T-helper 9 cell (primary cell): ENCODE measurements around the gene LAG3.
"Not testable (repeated sequence)": the region's sequence is repeated elsewhere in the genome, so short reads cannot be mapped to it uniquely, and the experiment has no call there.

Experiments used
- DNase-seq: peaks from one replicate; pipeline ENCODE4 v3.0.0-alpha.2; 2020
- total RNA-seq, 2 donors: gene quantifications; one replicate each; lab custom pipeline; 2026; lab: John Stamatoyannopoulos, UW

The LAG3 gene
- total RNA-seq, result 1.2 to 3.3 reads per million in 2 donors

GRCh38 chr12:6772331-6772695 lies at the start of gene LAG3:
TSS of gene LAG3 (plus strand) at chr12:6772520. CDS start at chr12:6772853, 333 bp downstream.
- DNase-seq, result no peak

- DNase-seq, result no peak
Observed at GRCh38 chr12:6722863-6723262, 49.5 kb upstream of the LAG3 start.

GRCh38 chr12:6723607-6724408 lies 48.5 kb upstream of the LAG3 start, which contains the start of gene COPS7A:
TSS of gene COPS7A (plus strand) at chr12:6724046. CDS start at chr12:6724657, 611 bp downstream.
- DNase-seq, result peak; percentile 86

GRCh38 chr12:6724409-6724797 lies 47.9 kb upstream of the LAG3 start:
- peak; percentile 6 for DNase-seq

GRCh38 chr12:6725350-6725749 lies 47.0 kb upstream of the LAG3 start:
- no peak for DNase-seq

- DNase-seq, result no peak
Observed at GRCh38 chr12:6729186-6729585, 43.1 kb upstream of the LAG3 start.

- DNase-seq, result no peak
Observed at GRCh38 chr12:6730169-6730568, 42.2 kb upstream of the LAG3 start.

GRCh38 chr12:6734506-6735387 lies 37.6 kb upstream of the LAG3 start:
- DNase-seq, result no peak

- DNase-seq, result no peak
Observed at GRCh38 chr12:6735448-6736191, 36.7 kb upstream of the LAG3 start.

GRCh38 chr12:6736754-6737153 lies 35.6 kb upstream of the LAG3 start:
- no peak for DNase-seq

GRCh38 chr12:6742080-6742479 lies 30.2 kb upstream of the LAG3 start:
- not testable (repeated sequence) for DNase-seq

GRCh38 chr12:6742834-6743233 lies 29.5 kb upstream of the LAG3 start:
- DNase-seq, result no peak

GRCh38 chr12:6743300-6743699 lies 29.0 kb upstream of the LAG3 start:
- DNase-seq, result not testable (repeated sequence)

- DNase-seq, result no peak
Observed at GRCh38 chr12:6745741-6746525, 26.4 kb upstream of the LAG3 start.

- no peak for DNase-seq
Observed at GRCh38 chr12:6747216-6747615, 25.1 kb upstream of the LAG3 start.

GRCh38 chr12:6748761-6749160 lies 23.6 kb upstream of the LAG3 start:
- no peak for DNase-seq

GRCh38 chr12:6750506-6750905 lies 21.8 kb upstream of the LAG3 start:
- DNase-seq, result no peak

- DNase-seq, result no peak
Observed at GRCh38 chr12:6751767-6752166, 20.6 kb upstream of the LAG3 start.

- peak; percentile 13 for DNase-seq
Observed at GRCh38 chr12:6752167-6752920, 20.0 kb upstream of the LAG3 start.

- peak; percentile 97 for DNase-seq
Observed at GRCh38 chr12:6752921-6753771, 19.2 kb upstream of the LAG3 start, which contains the start of gene MLF2. TSS of gene MLF2 (minus strand) at chr12:6753141. CDS start at chr12:6752334, 807 bp downstream.
